ENCODE measurements around the gene TEX54.
"Not testable (repeated sequence)": the region's sequence is repeated elsewhere in the genome, so short reads cannot be mapped to it uniquely, and the experiment has no call there.

The TEX54 gene

DNA sequence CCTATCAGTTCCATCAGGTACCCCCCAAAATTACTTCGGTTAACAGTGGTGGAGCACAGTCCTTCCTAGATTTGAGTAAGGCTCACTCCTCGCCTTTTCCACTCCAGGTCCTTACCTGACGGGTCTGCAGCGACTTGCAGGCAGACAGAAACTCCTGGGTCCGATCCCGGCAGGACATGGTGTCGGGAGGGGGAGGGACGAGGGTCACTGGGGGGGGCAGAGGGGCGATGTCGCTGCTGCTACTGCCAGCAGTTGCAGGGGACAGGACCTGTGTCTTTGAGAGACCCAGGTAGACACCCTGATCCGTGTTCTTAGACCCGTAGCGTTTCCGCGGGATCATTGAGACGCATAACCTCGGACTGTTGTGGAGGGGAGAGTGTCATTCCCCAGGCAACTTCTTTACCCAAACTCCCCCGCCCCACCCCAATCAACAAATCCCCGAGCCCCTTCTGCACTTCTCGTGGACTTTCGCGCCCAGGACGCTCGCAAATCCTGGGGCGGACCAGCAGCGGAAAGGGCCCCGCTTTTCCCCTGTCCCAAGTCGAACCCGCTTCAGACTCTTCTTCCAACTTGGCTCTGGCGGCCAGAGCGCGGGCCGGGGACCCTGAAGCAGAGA is 1.6 kb downstream of the TEX54 start:
- DNase-seq, result no peak

DNA sequence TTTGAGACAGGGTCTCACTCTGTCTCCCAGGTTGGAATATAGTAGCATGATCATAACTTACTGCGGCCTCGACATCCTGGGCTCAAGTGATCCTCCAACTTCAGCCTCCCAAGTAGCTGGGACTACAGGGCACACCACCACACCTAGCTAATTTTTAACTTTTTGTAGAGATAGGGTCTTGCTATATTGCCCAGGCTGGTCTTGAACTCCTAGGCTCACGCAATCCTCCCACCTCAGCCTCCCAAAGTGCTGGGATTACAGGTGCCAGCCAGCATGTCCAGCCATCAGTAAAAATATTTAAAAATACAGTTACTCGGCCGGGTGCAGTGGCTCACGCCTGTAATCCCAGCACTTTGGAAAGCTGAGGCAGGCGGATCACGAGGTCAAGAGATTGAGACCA is 4.5 kb downstream of the TEX54 start:
- DNase-seq, result not testable (repeated sequence)

DNA sequence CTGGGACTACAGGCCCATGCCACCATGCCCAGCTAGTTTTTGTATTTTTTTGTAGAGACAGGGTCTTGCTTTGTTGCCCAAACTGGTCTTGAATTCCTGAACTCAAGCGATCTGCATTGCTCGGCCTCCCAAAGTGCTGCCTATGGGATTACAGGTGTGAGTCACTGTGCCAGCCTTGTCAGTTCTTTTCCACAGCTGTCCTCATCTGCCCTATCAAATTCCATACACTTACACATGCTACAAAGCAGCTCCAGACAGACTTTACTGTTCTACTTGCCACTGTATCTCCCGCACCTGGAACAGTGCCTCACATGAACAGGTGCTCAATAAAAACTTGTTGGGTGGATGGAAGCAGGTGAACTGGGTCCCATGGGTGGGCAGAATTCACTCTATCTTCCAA is 9.0 kb downstream of the TEX54 start:
- DNase-seq, result no peak

DNA sequence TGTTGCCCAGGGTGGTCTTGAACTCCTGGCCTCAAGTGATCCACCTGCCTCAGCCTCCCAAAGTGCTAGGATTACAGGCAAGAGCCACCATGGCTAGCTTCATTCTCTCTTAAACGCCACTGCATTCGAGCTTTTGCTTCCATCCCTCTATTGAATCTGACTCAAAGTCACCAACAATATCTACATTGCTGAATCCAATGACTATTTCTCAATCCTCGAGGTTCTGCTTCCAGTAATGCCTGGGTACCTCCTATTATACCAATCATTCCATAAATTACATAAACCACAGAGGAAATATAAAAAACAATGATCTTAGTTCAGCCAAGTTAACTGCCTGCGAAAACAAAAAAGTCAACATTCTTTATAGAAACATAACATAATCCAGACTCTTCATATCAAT is 15.5 kb downstream of the TEX54 start:
- no peak for DNase-seq

DNA sequence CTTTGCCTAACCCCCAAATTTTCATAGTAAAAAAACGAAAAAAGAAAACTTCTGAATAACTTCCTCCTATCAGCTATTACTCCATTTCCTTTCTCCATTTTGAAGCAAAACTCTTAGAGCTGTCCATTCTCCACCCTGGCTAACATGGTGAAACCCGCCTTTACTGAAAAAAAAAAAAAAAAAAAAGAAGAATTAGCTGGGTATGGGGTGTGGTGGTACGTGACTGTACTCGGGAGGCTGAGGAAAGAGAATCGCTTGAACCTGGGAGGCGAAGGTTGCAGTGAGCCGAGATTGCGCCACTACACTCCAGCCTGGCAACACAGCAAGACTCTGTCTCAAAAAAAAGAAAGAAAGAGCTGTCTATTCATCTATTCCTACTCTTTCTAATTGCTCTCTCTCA is 16.1 kb downstream of the TEX54 start:
- DNase-seq, result no peak

DNA sequence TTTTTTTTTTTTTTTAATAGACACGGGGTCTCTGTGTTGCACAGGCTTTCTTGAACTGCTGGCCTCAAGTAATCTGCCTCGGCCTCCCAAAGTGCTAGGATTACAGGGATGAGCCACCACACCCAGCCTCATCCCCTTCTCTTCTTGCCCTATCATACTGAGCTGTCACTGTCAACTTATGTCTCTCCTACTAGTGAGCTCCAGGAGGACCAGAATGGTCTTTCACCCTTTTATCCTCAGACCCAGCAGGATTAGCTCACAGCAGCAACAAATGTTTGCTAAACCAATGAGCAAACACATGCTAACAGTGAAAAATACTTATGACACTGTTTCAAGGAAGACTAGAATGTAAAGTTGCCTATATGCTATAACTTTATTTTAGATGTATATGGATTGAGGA is 21.0 kb downstream of the TEX54 start:
- no peak for DNase-seq

DNA sequence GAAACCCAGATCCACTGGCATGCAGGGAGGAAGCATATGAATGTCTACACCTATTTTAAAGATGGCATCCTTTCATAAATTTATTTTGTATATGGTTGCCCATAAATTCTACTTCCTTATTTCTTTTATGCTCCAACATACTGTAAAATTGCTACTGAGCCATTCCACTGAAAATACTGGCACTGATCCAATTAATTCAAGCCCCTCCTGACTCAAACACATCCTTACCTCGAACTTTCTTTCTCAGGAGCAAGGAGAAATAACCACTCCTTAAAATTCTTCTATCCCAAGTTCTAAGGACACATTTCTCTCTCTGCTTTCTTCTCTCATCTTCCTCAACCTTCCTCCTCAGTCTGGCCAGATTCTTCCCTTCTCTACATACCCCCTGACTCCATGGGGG is 21.9 kb downstream of the TEX54 start:
- DNase-seq, result no peak

DNA sequence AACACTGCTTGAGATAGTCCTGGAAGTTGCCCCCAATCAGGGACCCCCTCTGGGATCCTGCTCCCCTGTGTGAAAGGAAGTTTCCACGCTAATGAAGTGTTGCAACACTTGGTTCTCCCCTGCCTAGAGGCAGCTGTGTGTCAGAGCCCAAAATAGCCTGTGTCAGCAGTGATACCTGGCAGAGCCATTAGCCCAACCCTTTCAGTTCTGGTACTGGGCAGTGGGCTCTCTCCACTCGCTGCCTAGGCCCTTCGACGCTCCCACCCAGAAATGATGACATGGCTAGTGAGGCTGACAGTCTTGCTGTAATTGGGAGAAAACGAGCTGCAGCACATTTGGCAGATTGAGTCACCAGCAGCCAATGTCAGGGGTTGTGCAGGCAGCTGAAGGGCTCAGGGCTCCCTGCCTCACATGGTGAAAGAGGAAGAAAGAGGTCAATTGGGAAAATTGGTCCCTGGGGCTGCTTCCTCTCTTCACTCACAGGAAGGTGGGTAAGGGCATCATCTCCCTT is 26.0 kb downstream of the TEX54 start:
- no peak for DNase-seq

DNA sequence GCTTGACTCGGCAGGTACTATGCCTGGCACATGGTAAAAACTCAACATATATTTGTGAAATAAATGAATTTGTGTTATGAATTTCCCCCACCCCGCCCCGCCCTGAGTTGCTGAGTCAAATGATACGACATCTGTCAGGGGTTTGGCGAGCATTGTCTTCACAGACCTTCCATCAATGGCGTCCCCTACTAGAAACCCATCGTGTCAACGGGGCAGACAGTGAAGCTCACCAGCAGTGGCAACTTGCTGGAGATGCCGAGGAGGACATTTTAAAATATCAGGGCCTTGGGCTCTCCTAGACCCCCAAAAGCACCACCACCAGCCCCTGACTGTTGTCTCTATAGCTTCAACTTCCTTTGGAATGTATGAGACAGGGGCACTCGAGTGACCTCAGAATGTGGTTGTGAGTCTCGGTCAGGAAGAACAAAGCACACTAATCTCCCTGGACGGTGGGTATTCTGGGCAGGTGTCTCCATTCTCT is 26.6 kb downstream of the TEX54 start:
- no peak for DNase-seq

DNA sequence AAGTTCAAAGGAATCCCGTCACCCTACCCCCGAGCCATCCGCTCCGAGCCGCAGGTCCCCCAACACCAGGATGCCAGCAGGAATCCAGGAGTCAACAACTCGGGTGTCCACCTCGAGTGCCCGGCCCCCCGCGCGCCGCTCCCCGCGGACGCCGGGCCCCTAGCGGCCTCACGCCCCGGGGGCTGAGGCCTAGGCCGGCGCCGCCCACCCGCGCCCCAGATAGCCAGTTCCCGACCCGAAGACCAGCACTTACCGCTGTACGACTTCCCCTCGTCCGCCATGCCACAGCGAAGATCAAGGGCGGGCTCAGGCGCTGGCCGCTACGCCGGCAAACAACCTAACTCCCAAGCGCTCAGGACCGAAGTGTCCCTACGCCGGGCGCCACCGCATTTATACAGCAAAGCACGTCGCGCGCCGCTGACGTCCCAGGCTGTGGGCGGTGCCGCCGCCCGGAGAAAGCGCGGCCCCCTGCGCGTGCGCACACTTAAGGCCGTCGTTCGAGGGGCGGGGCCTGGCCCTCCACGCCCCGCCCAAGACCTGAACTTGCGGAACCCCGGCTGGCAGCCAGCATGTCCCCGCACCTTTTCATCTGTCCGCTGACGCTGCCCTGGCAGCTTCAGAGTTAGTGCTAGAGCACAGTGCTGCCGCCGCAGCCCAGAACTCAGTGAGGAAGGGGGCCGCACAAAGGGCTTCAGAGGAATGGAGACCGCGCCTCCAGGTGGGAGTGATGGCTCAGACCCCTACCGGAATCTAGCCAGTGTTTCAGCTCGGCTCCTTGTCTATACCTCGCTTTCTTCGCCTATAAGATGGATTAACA is 27.4 kb downstream of the TEX54 start, which contains the start of gene NXF1:
Gene NXF1 (minus strand): TSS at position 365 of the 817 bp plus-strand sequence. CDS start 84 bp downstream, at position 281.
- DNase-seq, result peak; percentile 83

DNA sequence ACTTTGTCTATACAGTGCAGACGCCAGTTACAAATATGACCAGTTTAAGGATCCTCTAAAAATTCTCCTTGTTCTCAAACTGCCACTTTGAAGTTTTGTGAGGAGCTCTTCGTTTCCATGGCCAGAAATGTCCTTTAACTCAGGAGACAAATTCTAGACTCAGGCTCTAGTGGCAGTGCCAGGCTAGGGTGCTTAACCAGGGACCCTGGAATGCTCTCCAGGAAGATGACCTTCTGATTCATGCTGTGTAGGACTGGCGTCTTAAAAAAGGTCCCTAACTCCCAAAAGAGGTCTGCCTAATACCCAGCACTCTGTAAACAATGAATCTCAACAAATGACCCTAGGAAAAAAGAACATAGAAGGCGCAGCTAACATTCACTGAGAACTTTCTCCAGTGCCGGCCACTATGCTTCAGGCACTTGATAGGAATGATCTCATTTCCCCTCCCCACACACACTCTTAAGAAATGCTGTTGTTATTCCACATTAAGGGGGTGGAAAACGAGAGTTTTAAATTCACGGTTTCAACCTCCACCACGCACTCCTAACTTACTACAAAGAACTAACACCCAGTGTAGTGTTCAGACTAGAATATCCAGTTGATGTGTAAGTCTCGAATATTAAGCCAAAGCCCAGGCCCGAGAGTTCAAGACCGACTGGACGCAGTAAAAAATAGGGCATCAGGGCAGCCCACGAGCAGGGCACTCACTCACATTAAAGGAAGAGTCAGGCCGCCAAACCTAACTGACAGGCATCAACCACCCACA is 28.1 kb downstream of the TEX54 start:
- no peak for DNase-seq

DNA sequence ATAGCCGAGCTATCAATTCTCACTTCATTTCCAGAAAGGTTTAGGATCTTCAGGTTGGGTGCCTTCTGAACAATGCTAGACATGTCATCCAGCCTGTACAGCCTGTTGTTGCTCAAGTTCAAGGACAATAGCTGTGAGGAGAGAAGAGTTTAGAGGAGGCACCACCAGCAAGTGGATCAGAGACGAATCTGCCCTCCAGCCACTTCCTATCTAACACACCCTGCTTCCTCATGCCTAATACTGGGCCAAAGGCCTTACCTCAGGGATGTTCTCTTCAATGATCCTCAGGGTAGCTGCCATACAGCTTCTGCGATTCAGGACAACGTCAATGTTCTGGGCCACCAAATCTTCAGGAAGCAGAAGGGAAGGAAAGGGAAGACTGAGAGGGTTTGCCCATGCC is 31.6 kb downstream of the TEX54 start:
- no peak for DNase-seq

DNA sequence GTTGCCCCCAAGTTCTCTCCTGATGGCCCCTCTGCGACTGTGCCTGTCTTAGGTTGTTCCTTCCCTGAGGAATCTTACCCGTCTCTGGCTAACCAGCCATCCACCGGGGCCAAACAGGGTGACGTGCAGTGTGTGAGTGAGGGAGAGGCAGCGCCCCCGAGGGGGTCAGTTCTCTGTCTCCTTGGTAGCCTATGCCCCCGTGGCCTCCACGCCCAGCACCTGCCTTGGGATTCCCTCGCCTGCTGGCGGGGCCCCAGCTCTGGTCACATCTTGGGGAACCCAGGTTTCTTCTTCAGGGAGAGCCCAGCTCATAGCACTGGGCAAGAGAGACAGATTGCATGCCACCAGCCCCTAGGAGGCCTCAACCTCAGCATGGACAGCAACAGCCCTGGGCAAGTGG is 33.2 kb downstream of the TEX54 start:
- DNase-seq, result no peak

DNA sequence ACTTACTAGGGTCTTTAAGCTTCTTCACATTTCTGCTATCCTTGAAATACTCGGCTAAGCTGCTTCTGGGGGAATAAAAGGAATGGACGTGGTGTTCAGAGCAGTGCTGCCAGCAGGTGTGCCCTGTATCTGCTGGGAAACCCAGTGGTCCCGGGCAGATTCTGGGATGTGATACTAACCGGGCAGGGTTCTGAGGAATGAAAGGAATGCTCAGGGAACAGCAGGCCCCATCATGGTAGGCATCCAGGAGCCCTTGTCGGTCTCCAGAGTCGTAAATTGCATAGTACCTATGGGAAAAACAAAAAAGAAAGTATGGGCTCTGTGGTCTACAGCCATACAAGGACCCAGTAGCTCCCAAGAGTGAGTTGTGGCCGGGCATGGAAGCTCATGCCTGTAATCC is 36.4 kb downstream of the TEX54 start:
- no peak for DNase-seq

DNA sequence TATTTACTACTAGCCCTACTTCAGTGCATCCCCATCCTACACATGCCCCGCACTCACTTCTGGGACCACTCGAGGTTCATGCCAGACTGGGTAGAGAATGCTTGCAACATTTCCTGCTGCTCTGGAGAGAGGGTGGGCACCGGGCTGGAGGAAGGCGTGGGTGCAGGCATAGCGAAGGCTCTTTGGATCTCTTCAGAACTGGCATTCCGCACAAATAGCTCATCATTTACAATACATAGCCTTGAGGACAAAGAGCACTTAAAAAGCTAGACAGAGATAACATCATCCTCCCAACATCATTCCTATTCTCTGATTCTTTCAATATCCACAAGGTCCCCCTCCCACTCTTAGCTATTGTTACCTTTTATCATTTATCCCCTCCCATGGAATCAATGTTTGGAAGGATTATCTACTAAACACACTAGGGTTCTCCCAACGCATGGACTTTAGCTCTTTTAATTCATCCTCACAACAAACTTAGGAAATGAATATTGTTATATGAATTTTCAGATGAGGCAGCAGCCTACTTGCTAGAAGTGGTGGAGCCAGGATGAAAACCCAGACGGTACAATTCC is 38.4 kb downstream of the TEX54 start:
- DNase-seq, result no peak

DNA sequence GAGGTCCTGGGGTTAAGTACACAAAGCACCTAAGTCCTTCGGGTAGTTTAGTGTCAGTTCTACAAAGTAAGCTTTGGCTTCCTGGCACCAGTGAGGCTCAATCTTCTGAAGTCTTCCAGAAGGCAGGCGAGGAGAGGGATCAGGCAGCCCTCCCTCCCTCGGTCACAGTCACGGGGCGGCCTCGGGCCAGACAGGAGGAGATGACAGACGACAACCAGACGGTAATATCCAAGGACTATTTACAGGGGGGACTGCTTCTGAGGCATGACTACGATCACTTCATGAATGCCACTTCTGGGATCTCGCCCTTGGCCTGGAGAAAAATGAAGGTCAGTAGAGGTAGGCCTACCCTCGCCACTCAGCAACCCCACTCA is 40.5 kb downstream of the TEX54 start:
- DNase-seq, result no peak

DNA sequence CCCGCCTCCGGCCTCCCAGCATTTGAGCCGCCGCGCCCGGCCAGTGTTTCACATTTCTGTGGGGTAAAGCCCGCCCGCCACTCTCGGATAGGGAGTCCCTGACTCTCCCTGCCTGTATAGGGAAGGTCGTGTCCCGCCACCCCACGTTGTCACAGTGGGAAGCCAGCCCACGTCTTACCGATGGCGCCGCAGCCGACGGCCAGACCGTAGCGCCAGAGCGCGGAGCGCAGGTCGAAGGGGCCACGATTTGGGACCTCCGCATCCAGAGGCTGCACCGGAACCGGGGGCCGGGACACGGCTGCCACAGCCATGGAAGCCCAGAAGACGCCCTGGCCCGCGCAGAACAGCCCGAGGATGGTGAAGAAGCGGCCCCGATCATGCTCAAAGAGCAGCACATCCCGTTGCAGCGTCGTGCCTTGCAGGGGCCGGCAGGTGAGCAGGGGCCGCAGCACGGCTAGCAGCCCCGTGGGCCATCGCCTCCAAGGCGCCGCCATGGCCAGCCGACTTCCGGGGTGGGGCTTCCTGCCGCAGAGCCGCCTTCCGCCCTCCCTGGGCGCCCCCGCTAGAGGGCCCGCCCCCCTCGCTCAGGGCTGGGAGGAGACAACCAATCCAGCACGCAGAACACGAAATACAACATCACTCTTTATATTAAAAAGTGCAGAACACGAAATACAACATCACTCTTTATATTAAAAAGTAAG is 41.0 kb downstream of the TEX54 start, which contains the start of gene TMEM223:
Gene TMEM223 (minus strand): TSS at position 506 of the 701 bp plus-strand sequence. CDS start 12 bp downstream, at position 494.
- peak; percentile 17 for DNase-seq

DNA sequence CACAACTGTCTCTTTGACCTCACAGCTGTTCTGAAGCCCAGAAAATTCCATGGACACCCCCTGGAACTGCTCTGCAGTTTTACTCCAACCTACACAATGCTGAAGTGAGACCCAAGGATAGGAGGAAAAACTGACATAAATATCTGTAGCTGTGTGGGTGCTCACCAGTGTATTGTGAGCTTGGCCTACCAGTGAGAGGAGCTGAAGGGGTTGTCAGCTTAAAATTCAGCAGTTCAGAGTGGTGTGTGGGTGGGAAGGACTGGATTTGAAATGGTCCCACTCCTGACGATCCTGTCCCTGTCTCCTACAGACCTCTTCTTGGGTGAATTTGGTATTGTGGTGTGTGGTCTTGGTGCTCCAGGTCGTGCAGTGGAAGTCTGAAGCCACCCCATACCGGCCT is 43.1 kb downstream of the TEX54 start:
- DNase-seq, result no peak

DNA sequence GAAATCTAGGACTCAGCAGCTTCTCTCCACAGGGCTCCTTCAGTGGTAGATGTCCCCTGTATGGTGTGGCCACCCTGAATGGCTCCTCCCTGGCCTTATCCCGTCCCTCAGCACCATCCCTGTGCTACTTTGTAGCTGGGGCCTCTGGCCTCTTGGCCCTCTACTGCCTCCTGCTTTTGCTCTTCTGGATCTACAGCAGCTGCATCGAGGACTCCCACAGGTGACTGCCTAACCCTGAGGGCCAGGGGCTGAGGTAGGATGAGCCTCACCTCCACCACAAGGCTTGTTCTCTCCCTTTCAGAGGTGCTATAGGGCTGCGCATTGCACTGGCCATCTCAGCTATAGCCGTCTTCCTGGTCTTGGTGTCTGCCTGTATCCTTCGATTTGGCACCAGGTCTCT is 43.6 kb downstream of the TEX54 start:
- no peak for DNase-seq

DNA sequence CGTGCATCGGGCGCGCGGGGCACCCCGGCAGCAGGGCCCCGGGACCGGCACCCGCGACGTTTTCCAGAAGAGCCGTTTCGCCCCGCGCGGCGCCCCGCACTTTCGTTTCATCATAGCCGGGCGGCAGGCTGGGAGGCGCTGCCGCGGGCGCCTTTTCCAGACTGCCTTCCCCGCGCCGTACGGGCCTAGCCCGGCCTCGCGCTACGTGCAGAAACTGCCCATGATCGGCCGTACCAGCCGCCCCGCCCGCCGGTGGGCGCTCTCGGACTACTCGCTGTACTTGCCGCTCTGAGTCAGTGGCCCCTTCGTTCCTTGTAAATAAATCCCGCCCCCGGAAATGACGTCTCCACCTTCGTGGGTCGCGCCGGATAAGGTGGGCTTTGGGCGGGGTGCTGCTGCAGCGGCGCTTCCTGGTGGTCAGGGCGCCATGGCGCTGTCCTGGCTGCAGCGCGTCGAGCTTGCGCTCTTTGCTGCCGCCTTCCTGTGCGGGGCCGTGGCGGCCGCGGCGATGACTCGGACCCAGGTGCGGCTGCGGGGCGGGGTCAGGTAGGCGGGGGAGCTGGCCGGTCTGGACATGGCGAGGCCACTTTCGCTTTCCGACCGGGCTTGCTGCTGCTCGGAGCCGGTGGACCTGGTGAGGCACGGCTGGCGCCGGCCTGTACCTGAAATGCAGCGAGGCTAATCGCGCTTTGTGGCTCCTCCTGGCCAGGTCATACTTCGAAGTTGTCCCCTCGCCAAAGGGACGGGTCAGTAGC is 45.5 kb downstream of the TEX54 start, which contains the start of gene TMEM179B:
Gene TMEM179B (plus strand): TSS at position 398 of the 755 bp plus-strand sequence. CDS start 30 bp downstream, at position 428.
- peak; percentile 86 for DNase-seq

DNA sequence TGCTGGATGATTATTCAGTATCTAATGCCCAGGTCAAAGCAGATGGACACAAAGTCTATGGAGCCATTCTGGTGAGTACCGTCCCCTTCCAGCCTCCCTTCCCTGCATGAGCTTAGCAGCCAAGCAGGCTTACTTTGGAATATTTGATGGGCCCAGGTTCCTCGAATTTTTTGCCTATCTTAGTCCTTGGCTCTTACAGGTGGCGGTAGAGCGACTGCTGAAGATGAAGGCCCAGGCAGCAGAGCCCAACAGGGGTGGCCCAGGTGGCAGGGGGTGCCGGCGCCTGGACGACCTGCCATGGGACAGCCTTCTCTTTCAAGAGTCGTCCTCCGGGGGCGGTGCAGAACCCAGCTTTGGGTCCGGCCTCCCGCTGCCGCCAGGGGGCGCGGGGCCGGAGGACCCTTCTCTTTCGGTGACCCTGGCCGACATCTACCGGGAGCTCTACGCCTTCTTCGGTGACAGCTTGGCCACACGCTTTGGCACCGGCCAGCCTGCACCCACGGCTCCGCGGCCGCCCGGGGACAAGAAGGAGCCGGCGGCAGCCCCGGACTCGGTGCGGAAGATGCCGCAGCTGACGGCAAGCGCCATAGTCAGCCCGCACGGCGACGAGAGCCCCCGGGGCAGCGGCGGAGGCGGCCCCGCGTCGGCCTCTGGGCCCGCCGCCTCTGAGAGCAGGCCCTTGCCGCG is 46.2 kb downstream of the TEX54 start:
- peak; percentile 26 for DNase-seq
